ENCODE results near the gene AKNA.

The AKNA gene

DNA sequence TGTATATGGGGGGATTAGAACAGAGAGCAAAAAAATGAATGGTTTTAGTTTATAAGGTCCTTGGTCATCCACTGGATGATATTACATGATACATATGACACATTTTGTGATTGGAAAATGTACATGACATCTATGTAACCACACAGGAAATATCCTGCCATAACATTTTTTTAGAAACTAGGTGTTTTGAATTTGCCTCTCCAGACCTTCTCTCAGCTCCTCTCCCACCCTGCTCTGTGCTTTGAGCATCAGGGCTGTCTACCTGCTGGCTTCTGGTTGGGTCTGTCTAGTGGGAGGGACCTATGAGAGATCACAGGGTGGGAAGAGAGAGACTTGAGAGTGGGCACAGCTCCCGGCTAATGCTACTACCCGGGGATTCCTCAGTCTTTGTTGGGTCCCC is 24.4 kb downstream of the AKNA start:
- Histone ChIP-seq H3K9me3 (ENCODE audit: severe bottlenecking) (no peaks in the 10 kb centered on the region), H3K27ac (no peak overlapping the region), H3K27me3 (ENCODE audit: insufficient read depth, low read depth, severe bottlenecking) (no peaks in the 10 kb centered on the region), H3K36me3 (peaks cover 92% of the 10 kb centered on the region), H3K4me3 (ENCODE audit: low read depth, low read length) (no peak overlapping the region)
- TF ChIP-seq CTCF (IDR thresholded peaks at IDR 0.05; ENCODE audit: low read depth, low read length) = no peak
- no peak for DNase-seq

DNA sequence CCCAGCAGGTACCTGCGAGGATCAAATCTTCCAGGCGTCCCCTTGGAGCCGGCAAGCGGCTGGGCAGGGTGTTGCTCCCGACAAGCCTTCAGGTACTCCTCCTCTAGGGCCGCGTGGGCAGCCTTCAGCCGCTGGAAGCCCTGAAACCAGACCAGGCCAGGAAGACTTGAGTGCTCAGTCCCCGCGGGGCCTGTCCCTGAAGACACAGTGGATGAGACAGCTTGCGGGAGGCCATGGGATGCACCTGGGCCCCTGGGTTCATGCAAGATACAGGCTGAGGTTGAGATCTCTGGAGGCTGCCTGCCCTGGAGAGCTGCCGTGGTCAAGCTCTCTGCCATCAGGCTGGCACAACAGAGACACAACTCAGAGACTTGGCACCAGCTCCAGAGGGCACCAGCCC is 25.4 kb downstream of the AKNA start:
- no peaks in the 10 kb centered on the region for H3K27me3 ChIP-seq (ENCODE audit: insufficient read depth, low read depth, severe bottlenecking)
- no peak for TF ChIP-seq CTCF (IDR thresholded peaks at IDR 0.05; ENCODE audit: low read depth, low read length)
- no peak overlapping the region for H3K27ac ChIP-seq
- H3K9me3 ChIP-seq (ENCODE audit: severe bottlenecking) = no peaks in the 10 kb centered on the region
- H3K4me3 ChIP-seq (ENCODE audit: low read depth, low read length) = no peak overlapping the region
- DNase-seq = no peak
- peaks cover 92% of the 10 kb centered on the region for H3K36me3 ChIP-seq

DNA sequence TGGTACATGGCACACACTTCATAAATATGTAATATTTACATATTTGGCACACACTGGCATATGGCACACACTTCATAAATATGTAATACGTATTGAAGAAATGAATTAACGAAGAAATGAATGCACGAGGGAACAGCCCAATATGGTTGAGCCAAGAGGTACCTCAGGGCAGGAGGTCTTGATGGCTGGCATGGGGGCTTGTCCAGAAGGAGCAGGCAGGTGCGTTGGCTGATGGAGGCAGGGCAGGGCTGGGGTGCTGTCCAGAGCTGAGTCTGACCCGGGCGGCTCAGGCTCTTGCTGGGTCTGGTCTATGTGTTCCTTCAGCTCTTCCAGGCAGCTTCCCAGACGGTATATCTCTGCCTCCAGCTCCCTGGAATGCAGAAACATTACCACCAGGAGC is 26.2 kb downstream of the AKNA start:
- DNase-seq = no peak
- Histone ChIP-seq H3K27me3 (ENCODE audit: insufficient read depth, low read depth, severe bottlenecking) (no peaks in the 10 kb centered on the region), H3K4me3 (ENCODE audit: low read depth, low read length) (no peak overlapping the region), H3K27ac (no peak overlapping the region), H3K36me3 (peaks cover 92% of the 10 kb centered on the region), H3K9me3 (ENCODE audit: severe bottlenecking) (no peaks in the 10 kb centered on the region)
- TF ChIP-seq CTCF (IDR thresholded peaks at IDR 0.05; ENCODE audit: low read depth, low read length) = no peak

GRCh38 chr9:114359801-114360200 is 28.0 kb downstream of the AKNA start:
- TF ChIP-seq CTCF (IDR thresholded peaks at IDR 0.05; ENCODE audit: low read depth, low read length) = no peak
- H3K9me3 ChIP-seq (ENCODE audit: severe bottlenecking) = no peaks in the 10 kb centered on the region
- H3K4me3 ChIP-seq (ENCODE audit: low read depth, low read length) = no peak overlapping the region
- no peaks in the 10 kb centered on the region for H3K27me3 ChIP-seq (ENCODE audit: insufficient read depth, low read depth, severe bottlenecking)
- peaks cover 98% of the 10 kb centered on the region for H3K36me3 ChIP-seq
- H3K27ac ChIP-seq = no peak overlapping the region
- no peak for DNase-seq

GRCh38 chr9:114357911-114358328 is 29.9 kb downstream of the AKNA start:
- Histone ChIP-seq H3K4me3 (ENCODE audit: low read depth, low read length) (no peak overlapping the region), H3K27ac (no peak overlapping the region), H3K9me3 (ENCODE audit: severe bottlenecking) (no peaks in the 10 kb centered on the region), H3K36me3 (peaks cover 98% of the 10 kb centered on the region), H3K27me3 (ENCODE audit: insufficient read depth, low read depth, severe bottlenecking) (no peaks in the 10 kb centered on the region)
- no peak for TF ChIP-seq CTCF (IDR thresholded peaks at IDR 0.05; ENCODE audit: low read depth, low read length)
- no peak for DNase-seq

DNA sequence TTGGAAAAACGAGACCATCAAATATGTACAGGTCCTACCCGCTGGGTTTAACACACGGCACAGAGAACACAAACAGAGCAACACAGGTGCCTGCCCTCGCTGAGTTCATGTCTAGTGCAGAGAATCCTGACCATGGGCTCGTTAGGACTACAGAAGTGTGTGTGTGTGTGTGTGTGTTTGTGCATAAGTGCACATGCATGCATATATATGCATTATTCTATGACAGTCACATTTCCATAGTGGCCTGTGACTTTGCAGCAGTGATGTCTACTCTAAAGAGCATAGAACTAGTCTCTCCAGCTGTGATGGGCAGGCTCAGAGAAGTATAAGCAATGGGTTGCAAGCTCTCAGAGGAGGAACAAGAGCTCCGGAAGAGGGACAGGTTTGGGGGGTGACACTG is 30.4 kb downstream of the AKNA start:
- H3K36me3 ChIP-seq = peaks cover 98% of the 10 kb centered on the region
- H3K27me3 ChIP-seq (ENCODE audit: insufficient read depth, low read depth, severe bottlenecking) = no peaks in the 10 kb centered on the region
- TF ChIP-seq CTCF (IDR thresholded peaks at IDR 0.05; ENCODE audit: low read depth, low read length) = no peak
- no peaks in the 10 kb centered on the region for H3K9me3 ChIP-seq (ENCODE audit: severe bottlenecking)
- no peak overlapping the region for H3K27ac ChIP-seq
- no peak for DNase-seq
- H3K4me3 ChIP-seq (ENCODE audit: low read depth, low read length) = no peak overlapping the region

Data from WERI-Rb-1 (cell line).